TTC549 (cell line): Measurements from ENCODE around the gene LRRC1.

Experiments used
- FAIRE-seq: peaks from 2 replicates; lab custom pipeline; 2012; peaks lifted over from hg19 to GRCh38; lab: Jason Lieb, UNC

The LRRC1 gene

GRCh38 chr6:53818858-53819609 lies 24.2 kb downstream of the LRRC1 start:
- FAIRE-seq = no peak

GRCh38 chr6:53822401-53823125 lies 27.8 kb downstream of the LRRC1 start:
- no peak for FAIRE-seq

GRCh38 chr6:53824714-53825113 lies 29.9 kb downstream of the LRRC1 start:
- FAIRE-seq = no peak

- FAIRE-seq = no peak
Measured at GRCh38 chr6:53825532-53826321, 30.9 kb downstream of the LRRC1 start.

- FAIRE-seq = no peak
Measured at GRCh38 chr6:53827531-53827930, 32.7 kb downstream of the LRRC1 start.

- FAIRE-seq = no peak
Measured at GRCh38 chr6:53828215-53828614, 33.4 kb downstream of the LRRC1 start.

- FAIRE-seq = no peak
Measured at GRCh38 chr6:53828966-53829697, 34.3 kb downstream of the LRRC1 start.

GRCh38 chr6:53829698-53830221 lies 35.0 kb downstream of the LRRC1 start:
- FAIRE-seq = no peak

GRCh38 chr6:53830366-53830765 lies 35.6 kb downstream of the LRRC1 start:
- no peak for FAIRE-seq

GRCh38 chr6:53831081-53831869 lies 36.5 kb downstream of the LRRC1 start:
- FAIRE-seq = no peak

GRCh38 chr6:53831936-53832660 lies 37.3 kb downstream of the LRRC1 start:
- no peak for FAIRE-seq

GRCh38 chr6:53833155-53833554 lies 38.4 kb downstream of the LRRC1 start:
- no peak for FAIRE-seq

- no peak for FAIRE-seq
Measured at GRCh38 chr6:53834132-53834531, 39.3 kb downstream of the LRRC1 start.

- no peak for FAIRE-seq
Measured at GRCh38 chr6:53837865-53838769, 43.3 kb downstream of the LRRC1 start.

GRCh38 chr6:53840027-53840426 lies 45.2 kb downstream of the LRRC1 start:
- FAIRE-seq = no peak

- no peak for FAIRE-seq
Measured at GRCh38 chr6:53845280-53846195, 50.7 kb downstream of the LRRC1 start.

- FAIRE-seq = no peak
Measured at GRCh38 chr6:53846250-53846649, 51.4 kb downstream of the LRRC1 start.

GRCh38 chr6:53847796-53848314 lies 53.0 kb downstream of the LRRC1 start:
- FAIRE-seq = no peak
